GM12872 (cell line): Measurements from ENCODE around the gene FOXN3.

Experiments
- CTCF ChIP-seq: IDR thresholded peaks from 3 replicates; pipeline ENCODE4 v1.5.1; 2011; ENCODE audit warnings: low read depth, mild to moderate bottlenecking, low read length, moderate library complexity; ENCODE audit not compliant: insufficient read depth

FOXN3 gene

GRCh38 chr14:89289477-89289876, 127.6 kb downstream of the FOXN3 start:
- TF ChIP-seq CTCF: no peak

GRCh38 chr14:89288114-89288513, 128.9 kb downstream of the FOXN3 start:
- TF ChIP-seq CTCF: no peak

GRCh38 chr14:89284333-89285058, 132.5 kb downstream of the FOXN3 start:
- no peak for TF ChIP-seq CTCF

- no peak for TF ChIP-seq CTCF
Measured at GRCh38 chr14:89283327-89284060, 133.5 kb downstream of the FOXN3 start.

- no peak for TF ChIP-seq CTCF
Measured at GRCh38 chr14:89282191-89282590, 134.8 kb downstream of the FOXN3 start.

GRCh38 chr14:89280600-89280999, 136.4 kb downstream of the FOXN3 start:
- TF ChIP-seq CTCF: no peak

- no peak for TF ChIP-seq CTCF
Measured at GRCh38 chr14:89279649-89280232, 137.3 kb downstream of the FOXN3 start.
